GM21423 (cell line): Measurements from ENCODE around the gene RASSF10.
"Not testable (repeated sequence)": the region's sequence is repeated elsewhere in the genome, so short reads cannot be mapped to it uniquely, and the experiment has no call there.

Experiments
- ATAC-seq: cut with Tn5 transposase; IDR thresholded peaks from one replicate; pipeline ENCODE4 v1.9.1; 2021; ENCODE audit warnings: mild to moderate bottlenecking, moderate library complexity; ENCODE audit not compliant: unreplicated experiment

RASSF10 gene

DNA sequence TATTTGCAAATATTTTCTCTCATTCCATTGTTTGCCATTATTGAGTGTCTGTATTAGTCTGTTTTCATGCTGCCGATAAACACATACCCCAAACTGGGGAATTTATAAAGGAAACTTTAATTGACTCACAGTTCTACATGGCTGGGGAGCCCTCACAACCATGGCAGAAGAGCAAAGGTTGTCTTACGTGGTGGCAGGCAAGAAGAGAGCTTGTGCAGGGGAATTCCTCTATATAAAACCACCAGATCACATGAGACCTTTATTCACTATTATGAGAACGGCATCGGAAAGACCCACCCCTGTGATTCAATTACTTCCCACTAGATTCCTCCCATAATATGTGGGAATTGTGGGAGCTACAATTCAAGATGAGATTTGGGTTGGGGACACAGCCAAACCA lies 10.2 kb downstream of the RASSF10 start:
- ATAC-seq: no peak

DNA sequence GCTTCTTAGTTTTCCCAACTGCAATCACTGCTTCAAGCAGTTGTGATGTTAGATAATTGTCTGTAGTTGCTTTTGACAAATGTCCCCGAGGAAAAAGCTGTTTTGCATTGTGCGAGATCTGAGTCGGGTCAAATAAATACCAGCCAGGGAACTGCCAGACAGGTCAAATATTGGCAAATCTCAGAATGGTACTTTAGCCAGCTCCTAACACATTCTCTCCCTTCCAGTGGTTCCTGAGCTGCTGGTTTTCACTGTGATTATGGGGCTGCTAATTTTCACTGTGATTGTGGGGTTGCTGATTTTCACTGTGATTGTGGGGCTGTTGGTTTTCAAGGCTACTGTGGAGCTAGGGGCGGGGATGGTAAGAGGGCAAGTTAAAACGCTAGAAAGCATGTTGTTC lies 14.3 kb downstream of the RASSF10 start:
- ATAC-seq: no peak

GRCh38 chr11:13026722-13027121 lies 17.6 kb downstream of the RASSF10 start:
- ATAC-seq: no peak

GRCh38 chr11:13028322-13028721 lies 19.2 kb downstream of the RASSF10 start:
- no peak for ATAC-seq

DNA sequence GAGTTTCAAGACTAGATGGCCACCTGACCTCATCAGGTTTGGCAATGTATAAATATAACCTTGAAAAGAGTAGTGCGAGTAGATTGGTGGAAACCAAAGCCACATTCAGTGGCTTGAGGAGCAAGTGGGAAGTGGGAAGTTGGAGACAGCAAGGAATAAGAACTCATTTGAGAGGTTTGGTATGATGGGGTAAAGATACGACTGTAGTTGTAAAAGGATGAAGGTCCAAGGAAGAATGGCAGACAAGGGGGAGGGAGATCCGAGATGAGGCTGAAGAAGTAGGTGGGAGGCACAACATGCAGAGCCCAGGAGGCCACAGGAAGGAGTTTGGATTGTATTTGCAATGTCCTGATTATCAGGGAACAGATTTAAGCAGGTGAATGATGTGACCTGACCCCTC lies 20.8 kb downstream of the RASSF10 start:
- no peak for ATAC-seq

- ATAC-seq: no peak
Observed at GRCh38 chr11:13030857-13031256, 21.7 kb downstream of the RASSF10 start.

- ATAC-seq: no peak
Observed at GRCh38 chr11:13031349-13031748, 22.2 kb downstream of the RASSF10 start.

DNA sequence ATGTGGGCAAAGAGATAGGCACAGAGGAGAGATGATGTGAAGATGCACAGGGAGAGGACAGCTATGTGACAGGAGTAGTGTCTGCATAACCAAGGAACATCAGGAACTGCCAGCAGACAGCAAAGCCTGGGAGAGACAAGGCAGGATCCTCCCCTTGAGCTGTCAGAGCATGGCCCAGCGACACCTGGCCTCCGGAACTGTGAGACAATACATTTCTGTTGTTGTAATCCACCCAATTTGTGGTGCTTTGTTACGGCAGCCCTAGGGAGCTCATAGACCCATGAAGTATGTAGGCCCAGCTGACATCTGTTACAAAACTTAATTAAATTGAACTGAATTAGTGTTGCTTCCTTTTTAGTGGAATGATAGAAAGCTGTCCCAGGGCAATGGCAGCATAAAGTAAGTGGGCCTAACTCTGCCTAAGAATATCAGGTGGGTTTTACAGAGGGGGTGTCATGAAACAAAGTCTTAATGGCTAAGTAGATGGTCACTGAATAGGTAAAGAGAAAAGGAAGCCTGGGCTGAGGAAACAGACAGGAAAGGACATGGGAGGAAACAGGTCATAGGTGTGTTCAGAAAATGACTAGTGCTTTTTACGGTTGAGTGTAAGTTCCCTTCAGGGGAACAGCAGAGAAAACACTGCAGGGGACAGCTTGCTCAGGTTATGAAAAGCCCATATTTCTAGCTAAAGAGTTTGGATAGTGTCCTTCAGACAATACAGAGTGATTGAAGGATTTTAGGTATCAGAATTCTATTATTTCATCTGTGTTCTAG lies 24.8 kb downstream of the RASSF10 start:
- ATAC-seq: no peak

- ATAC-seq: no peak
Observed at GRCh38 chr11:13035711-13036110, 26.6 kb downstream of the RASSF10 start.

DNA sequence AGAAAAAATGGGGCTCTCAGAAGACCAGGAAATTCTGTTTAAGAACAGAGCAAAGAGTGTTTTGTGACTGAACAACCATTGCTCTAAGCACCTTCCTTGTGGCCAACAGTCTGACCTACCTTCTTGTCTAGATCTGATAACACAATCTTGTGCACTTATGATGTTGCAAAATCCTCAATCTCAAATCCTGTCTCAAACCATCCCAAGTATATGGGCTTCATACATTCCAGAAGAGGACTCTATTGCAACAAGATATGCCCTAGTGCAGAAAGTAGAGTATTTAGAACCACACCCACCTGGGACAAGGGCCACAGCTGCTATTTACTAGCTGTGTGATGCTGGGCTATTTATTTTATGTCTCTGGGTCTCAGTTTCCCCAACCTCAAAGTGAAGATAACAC lies 27.1 kb downstream of the RASSF10 start:
- no peak for ATAC-seq

- ATAC-seq: no peak
Observed at GRCh38 chr11:13038366-13038765, 29.2 kb downstream of the RASSF10 start.

DNA sequence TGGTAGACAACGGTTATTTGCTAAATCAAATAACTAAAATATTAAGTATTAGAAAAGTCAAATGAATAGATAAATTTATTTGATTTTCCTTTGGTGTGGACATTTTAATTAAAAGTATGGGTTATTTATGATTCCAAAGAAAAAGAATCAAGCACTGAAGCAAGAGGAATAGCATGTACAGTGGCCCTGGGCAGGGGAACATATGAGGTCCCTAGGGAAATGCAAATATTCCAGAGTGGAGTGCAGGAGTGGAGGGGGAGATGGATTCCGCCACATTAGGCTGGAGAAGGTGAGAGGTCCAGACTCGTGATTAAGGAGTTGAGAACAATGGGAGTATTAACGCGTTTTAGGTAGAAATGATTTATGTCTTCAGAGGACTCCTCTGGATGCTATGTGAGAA lies 30.0 kb downstream of the RASSF10 start:
- ATAC-seq: no peak

DNA sequence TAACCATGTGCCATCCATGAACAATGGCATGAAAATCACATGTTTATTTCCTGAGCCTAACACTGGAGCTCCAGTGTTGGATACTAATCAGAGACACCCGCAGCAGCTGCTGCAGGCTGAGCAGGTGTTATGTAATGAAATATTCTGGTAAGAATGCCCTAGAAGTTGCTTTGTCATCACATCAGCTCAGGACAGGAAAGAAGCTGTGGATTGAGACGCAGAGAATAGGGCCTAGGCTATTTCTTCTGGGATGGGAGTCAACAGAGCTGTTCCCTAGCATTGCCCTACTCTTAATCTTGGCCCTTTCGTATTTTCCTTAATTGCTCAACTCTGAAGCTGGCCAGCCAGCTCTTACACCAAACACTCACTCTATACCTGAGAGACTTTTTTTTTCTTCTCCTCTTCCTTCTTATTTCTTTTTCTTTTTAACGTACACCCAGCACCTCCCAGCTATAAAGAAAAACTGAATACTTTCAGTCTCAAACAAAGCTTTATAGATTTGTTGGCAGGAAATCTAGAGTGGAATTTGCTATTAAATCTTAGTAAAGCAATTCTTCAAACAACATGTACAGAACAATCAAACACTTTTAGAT lies 31.9 kb downstream of the RASSF10 start:
- ATAC-seq: no peak

DNA sequence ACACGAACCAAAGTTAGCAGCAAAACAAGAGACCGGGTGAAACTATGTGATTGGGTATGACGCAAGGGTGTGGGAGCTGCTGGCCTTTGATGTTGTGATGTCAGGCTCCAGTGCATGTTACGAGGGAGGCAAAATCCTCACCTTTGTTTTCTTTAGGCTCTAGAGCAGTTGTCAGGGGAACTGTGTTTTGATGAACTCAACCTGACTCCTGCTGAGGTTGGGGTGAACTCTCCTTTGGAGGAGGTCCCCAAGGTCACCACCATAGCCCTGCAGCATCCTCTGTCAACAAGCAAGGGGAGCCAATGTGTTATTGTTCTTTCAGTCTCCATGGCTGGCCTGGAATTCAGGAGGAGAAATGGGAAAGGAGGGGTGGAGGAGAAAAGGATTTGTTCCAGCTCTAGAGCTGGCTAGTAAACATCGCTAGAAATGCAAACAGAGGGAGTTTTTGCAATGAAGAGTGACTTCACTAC lies 33.8 kb downstream of the RASSF10 start:
- no peak for ATAC-seq

- no peak for ATAC-seq
Observed at GRCh38 chr11:13043912-13044628, 35.0 kb downstream of the RASSF10 start.

DNA sequence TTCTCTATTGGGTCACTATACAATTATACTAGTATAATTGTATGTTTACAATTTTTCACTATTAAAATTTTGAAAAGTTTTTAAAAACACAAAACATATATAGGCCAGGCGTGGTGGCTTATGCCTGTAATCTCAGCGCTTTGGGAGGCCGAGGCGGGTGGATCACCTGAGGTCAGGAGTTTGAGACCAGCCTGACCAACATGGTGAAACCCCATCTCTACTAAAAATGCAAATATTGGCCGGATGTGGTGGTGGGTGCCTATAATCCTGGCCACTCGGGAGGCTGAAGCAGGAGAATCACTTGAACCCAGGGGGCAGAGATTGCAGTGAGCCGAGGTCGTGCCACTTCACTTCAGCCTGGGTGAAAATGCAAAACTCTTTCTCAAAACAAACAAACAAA lies 36.0 kb downstream of the RASSF10 start:
- ATAC-seq: not testable (repeated sequence)

DNA sequence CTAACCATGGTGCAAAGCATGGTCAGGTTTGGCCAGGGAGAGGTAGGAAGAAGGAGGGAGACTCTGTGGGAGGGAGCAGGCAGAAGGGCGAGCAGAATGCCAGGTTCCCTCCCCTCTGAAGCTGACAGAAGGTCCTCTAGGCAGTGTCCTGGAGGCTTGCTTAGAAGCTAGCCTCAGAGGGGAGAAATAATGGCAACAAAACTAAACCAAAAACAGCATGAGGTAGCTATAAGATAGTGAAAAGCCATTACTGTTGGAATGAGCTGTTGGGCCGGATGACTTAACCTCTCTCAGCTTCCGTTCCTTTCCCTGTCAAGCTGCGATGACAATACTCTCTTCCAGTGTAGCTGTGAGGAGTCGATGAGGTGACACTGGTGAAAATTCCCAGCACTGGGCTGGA lies 36.6 kb downstream of the RASSF10 start:
- no peak for ATAC-seq

DNA sequence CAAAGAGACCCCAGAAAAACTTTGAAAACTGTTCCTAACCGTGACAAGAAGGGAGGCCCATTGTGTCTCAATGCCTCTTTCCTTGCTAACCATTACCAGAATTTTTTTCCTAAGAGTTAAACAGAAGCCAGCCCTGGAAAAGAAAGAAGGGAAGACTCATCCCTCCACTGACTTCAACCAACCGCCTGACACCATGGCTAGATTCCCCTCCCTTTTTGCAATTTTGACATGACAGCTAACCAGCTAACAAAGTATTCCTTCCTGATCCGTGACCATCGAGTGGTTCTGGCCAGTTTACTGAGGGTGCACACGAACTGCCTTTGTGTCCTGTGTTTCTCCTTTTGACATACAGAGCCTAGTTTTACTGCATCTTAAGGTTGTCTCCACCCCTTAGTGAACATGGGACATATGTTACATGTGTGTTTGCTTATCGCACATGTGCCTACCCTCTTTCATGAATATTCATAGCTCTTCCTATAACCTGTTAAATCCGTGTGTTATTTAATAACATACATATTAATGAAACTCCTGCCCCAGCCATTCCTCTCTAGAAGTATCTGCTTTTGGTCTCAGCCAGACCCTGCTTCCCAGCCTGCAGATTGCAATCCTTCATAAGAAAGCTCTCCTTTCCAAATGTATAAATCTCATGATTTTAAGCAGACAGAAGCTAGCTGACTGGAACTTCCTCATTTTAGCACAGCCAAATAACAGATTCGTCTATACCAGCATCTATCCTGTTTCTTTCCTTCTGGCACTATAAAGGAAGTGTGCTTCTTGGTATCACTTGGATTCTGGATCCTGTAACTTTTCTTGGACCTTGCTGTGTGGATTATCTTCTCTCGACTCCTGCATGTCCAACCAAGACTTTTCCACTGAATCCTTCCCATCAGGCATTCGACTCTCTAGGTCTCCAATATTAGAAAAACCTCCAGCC lies 37.8 kb downstream of the RASSF10 start:
- no peak for ATAC-seq

DNA sequence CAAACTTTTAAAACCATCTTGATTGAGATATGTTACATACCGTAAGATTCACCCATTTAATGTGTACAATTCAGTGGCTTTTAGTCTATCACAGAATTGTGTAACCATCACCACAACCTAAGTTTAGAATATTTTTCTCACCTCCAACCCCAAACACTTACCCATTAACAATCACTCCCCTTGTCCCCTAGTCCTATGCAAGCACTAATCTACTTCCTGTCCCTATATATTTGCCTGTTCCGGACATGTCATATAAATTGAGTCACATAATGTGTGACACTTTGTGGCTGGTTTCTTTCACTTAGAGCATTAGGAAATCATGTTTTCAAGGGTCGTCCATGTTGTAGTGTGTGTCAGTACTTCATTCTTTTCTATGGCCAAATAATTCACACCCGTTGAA lies 38.8 kb downstream of the RASSF10 start:
- no peak for ATAC-seq

DNA sequence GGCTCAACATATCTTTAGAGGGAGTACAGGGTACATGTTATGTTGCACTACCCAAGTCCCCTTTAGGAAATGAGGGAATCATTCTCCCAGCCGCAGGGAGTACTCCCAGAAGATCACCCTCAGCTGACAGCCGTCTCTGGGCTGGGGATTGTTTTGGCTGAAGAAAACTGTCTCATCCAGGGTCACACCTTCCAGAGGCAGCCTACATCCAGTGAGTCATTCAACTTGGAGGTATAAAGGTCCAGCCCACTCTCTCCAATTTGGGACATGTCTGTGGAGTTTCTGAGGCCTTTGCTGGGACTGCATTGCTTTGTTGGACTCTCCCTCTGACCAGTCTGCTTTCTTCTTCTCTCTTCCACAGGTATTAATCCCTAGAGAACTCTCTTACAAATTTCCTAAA lies 42.1 kb downstream of the RASSF10 start:
- ATAC-seq: no peak

DNA sequence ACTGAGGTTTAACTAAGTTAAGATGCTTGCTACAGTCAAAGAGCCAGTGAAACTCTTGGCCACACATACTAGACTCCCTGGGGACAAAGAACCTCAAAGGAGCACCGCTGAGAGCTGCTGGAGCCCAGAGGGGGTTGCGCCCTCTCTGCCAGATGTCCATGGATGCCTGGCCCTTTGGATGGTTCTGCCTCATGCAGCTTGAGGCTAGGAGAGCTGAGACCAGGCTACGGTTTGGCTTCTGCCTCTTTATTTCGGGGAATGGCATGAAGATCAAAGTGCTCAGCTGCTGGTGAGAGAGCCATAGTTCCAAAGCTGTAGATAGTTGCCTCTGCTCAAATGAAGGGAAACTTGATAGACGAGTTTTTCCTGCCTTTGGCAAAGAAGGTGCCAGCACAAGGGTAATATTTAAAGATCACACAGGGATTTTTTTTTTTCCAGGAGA lies 43.0 kb downstream of the RASSF10 start:
- no peak for ATAC-seq
